Measurements from ENCODE around the gene TRIM5.

- TF ChIP-seq POLR2AphosphoS5 (IDR thresholded peaks at IDR 0.05; ENCODE audit: low read length) = no peak
- TF ChIP-seq NRF1 (conservative IDR thresholded peaks at IDR 0.05; ENCODE audit: low read depth, low read length) = no peak
Measured at GRCh38 chr11:5621580-5621979, 63.3 kb downstream of the TRIM5 start.
